ENCODE results near the gene HS1BP3.
A peak's percentile ranks its signal among the peaks of the same experiment; 100 is the strongest.

The HS1BP3 gene

GRCh38 chr2:20674309-20674965, 23.5 kb upstream of the HS1BP3 start:
- TF ChIP-seq CTCF (IDR thresholded peaks at IDR 0.05; ENCODE audit: extremely low read depth, missing control alignments), result no peak
- DNase-seq (ENCODE audit: low spot score), result no peak

- DNase-seq (ENCODE audit: low spot score), result peak; percentile 14
Measured at GRCh38 chr2:20673686-20674308, 22.9 kb upstream of the HS1BP3 start.

GRCh38 chr2:20672201-20672951, 21.5 kb upstream of the HS1BP3 start:
- peak; percentile 15 for DNase-seq (ENCODE audit: low spot score)

More at GRCh38 chr2:20673686-20674308, 22.9 kb upstream of the HS1BP3 start:
- TF ChIP-seq CTCF (IDR thresholded peaks at IDR 0.05; ENCODE audit: extremely low read depth, missing control alignments), result no peak

GRCh38 chr2:20671736-20672080, 20.8 kb upstream of the HS1BP3 start:
- DNase-seq (ENCODE audit: low spot score), result no peak
- TF ChIP-seq CTCF (IDR thresholded peaks at IDR 0.05; ENCODE audit: extremely low read depth, missing control alignments), result no peak

More at GRCh38 chr2:20672201-20672951, 21.5 kb upstream of the HS1BP3 start:
- TF ChIP-seq CTCF (IDR thresholded peaks at IDR 0.05; ENCODE audit: extremely low read depth, missing control alignments), result no peak

GRCh38 chr2:20671036-20671735, 20.3 kb upstream of the HS1BP3 start:
- TF ChIP-seq CTCF (IDR thresholded peaks at IDR 0.05; ENCODE audit: extremely low read depth, missing control alignments), result no peak
- DNase-seq (ENCODE audit: low spot score), result no peak

GRCh38 chr2:20670315-20671035, 19.6 kb upstream of the HS1BP3 start:
- peak; percentile 18 for DNase-seq (ENCODE audit: low spot score)

More at GRCh38 chr2:20670315-20671035, 19.6 kb upstream of the HS1BP3 start:
- no peak for TF ChIP-seq CTCF (IDR thresholded peaks at IDR 0.05; ENCODE audit: extremely low read depth, missing control alignments)
